Astrocyte of the spinal cord (primary cell): ENCODE data around the gene HSD17B12.
"Not testable (repeated sequence)": the region's sequence is repeated elsewhere in the genome, so short reads cannot be mapped to it uniquely, and the experiment has no call there.

Experiments used
- DNase-seq: peaks from one replicate; pipeline ENCODE4 v3.0.0; 2011; ENCODE audit warnings: low read depth, low spot score
- H3K4me3 ChIP-seq: 2 replicates; pipeline ENCODE4 v1.5.1; 2011; ENCODE audit warnings: low read depth, mild to moderate bottlenecking, low read length, moderate library complexity
- CTCF ChIP-seq: IDR thresholded peaks from 2 replicates; pipeline ENCODE4 v1.5.1; 2012; ENCODE audit warnings: low read depth, mild to moderate bottlenecking, low read length, inconsistent platforms
- in situ Hi-C: cut with HindIII; loops from 2 replicates; pipeline ENCODE4 v1.10.0; 2017; ENCODE audit warnings: low sequenced_read_pairs

Gene HSD17B12

GRCh38 chr11:43643898-43644620 lies 36.5 kb upstream of the HSD17B12 start:
- peak; percentile 84 for DNase-seq
- peak overlapping the region; percentile 99 for H3K4me3 ChIP-seq
- in situ Hi-C loops, result no loop called here
- TF ChIP-seq CTCF, result no peak

DNA sequence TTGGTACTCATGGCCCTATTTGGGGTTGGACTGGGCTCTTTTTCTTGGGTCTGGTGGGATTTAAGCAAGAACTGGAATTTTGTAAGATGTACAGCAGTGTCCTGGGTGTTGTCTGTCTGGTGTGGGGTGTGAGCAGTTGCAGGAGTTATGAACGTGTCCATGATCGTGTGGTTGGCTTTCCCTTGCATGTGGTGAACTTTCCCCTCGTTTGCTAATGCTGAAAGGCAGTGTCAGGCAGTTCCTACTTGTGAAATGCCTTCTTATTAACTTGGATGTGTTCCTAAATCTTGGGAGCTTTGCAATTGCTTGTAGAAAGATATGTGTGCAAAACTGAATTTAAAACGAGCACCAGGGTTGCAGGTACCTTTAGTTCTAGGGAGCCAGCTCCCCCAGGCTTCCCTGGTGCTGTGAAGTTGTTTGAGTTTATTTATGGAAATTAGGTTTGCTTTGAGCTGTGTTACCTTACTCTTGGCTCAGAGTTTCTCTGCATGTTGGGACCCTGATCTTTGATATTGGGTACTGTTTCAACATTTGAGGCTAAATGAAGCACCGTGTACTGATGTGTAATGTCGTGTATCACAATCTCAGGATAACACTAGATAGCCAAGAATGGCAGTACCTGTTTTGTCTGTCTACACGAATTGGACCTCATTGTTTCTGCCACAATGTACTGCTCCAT lies 35.8 kb upstream of the HSD17B12 start:
- peak overlapping the region; percentile 99 for H3K4me3 ChIP-seq
- TF ChIP-seq CTCF, result no peak
- in situ Hi-C loops, result no loop called here
- peak; percentile 1 for DNase-seq

GRCh38 chr11:43646767-43647166 lies 33.8 kb upstream of the HSD17B12 start:
- DNase-seq, result no peak
- H3K4me3 ChIP-seq, result no peak overlapping the region
- no peak for TF ChIP-seq CTCF
- in situ Hi-C loops, result no loop called here

DNA sequence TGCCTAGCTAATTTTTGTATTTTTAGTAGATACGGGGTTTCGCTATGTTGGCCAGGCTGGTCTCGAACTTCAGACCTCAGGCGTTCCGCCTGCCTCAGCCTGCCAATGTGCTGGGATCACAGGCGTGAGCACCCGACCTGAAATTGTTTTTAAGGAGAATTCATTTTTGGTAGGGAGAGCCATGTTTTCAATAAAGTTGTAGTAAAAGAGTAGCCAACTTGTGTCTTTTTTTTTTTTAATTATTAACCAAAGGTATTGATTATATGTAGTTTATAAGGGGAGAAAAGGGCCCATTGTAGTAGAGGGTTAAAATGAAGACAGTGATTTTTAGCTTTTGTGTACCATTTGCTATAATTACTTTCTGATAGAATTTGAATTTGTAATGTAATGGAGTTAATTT lies 31.6 kb upstream of the HSD17B12 start:
- no peak for TF ChIP-seq CTCF
- no peak for DNase-seq
- no peak overlapping the region for H3K4me3 ChIP-seq
- in situ Hi-C loops, result no loop called here

DNA sequence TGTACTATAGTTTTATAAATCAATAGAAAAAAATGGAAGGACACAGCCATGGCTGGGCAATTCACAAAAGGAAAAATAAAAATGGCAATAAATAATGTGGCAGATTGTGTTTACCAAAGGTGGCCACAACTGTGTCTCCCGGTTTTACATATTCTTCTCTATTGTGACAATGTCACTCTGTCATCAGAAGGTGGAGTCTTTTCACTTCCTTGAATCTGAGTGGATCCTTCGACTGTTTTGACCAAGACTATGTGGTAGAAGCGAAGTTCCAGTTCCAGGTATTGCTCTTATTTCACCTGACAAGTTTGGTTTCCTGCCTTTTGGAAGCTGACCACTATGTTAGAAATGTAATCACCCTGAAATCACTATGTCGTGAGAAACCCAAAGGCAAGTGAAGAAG lies 31.0 kb upstream of the HSD17B12 start:
- H3K4me3 ChIP-seq, result no peak overlapping the region
- DNase-seq, result no peak
- in situ Hi-C loops, result no loop called here
- no peak for TF ChIP-seq CTCF

GRCh38 chr11:43649921-43650320 lies 30.6 kb upstream of the HSD17B12 start:
- H3K4me3 ChIP-seq, result no peak overlapping the region
- in situ Hi-C loops, result no loop called here
- no peak for DNase-seq
- no peak for TF ChIP-seq CTCF

- H3K4me3 ChIP-seq, in situ Hi-C loops, DNase-seq: not testable (repeated sequence)
Observed at GRCh38 chr11:43663018-43663417, 17.5 kb upstream of the HSD17B12 start.
